Osteoblast (primary cell): ENCODE measurements around the gene SLC25A14. TPM values are rescaled to one million over a fixed set of nuclear protein-coding genes. Genes with fewer than 3 reads are reported as not detected.
A peak's percentile ranks its signal among the peaks of the same experiment; 100 is the strongest.

Experiments used
- DNase-seq: peaks from one replicate; pipeline ENCODE4 v3.0.0; 2011; ENCODE audit warnings: low spot score, mixed read lengths; ENCODE audit not compliant: insufficient read length; ENCODE audit errors: missing footprints
- H2AFZ ChIP-seq: 2 replicates; pipeline ENCODE4 v1.6.0; 2011; ENCODE audit warnings: mild to moderate bottlenecking, low read length
- H3K27ac ChIP-seq: 2 replicates; pipeline ENCODE4 v1.5.1; 2011; ENCODE audit warnings: mild to moderate bottlenecking, low read depth, low read length, moderate library complexity
- H3K27me3 ChIP-seq: 2 replicates; pipeline ENCODE4 v1.6.0; 2012; ENCODE audit warnings: mild to moderate bottlenecking, control low read depth, inconsistent platforms, low read length, moderate library complexity; ENCODE audit not compliant: insufficient read depth
- H3K36me3 ChIP-seq: 2 replicates; pipeline ENCODE4 v1.5.1; 2011; ENCODE audit warnings: mild to moderate bottlenecking, low read length, control low read depth, moderate library complexity; ENCODE audit not compliant: insufficient read depth
- H3K4me1 ChIP-seq: 2 replicates; pipeline ENCODE4 v1.5.1; 2011; ENCODE audit warnings: mild to moderate bottlenecking, low read length, control low read depth, moderate library complexity; ENCODE audit not compliant: insufficient read depth
- H3K4me2 ChIP-seq: 2 replicates; pipeline ENCODE4 v1.6.0; 2011; ENCODE audit warnings: mild to moderate bottlenecking, low read length; ENCODE audit not compliant: insufficient read depth
- H3K4me3 ChIP-seq: fragments of 200-600 bp; sonication (generic); 3 replicates; pipeline ENCODE4 v1.5.1; 2012; ENCODE audit warnings: mild to moderate bottlenecking, low read length, inconsistent platforms; ENCODE audit not compliant: insufficient read depth
- H3K79me2 ChIP-seq: 2 replicates; pipeline ENCODE4 v1.6.0; 2012; ENCODE audit warnings: mild to moderate bottlenecking, low read length, control low read depth, inconsistent platforms; ENCODE audit not compliant: insufficient read depth
- H3K9me3 ChIP-seq: 2 replicates; pipeline ENCODE4 v1.5.1; 2011; ENCODE audit warnings: low read depth, low read length, control low read depth
- H4K20me1 ChIP-seq: 2 replicates; pipeline ENCODE4 v1.6.0; 2012; ENCODE audit warnings: mild to moderate bottlenecking, low read length, control low read depth; ENCODE audit not compliant: insufficient read depth
- total RNA-seq: library from RNA; depleted of rRNA; stranded (reverse); fragments of >200 nt; gene quantifications from 2 replicates; pipeline ENCODE4 v1.2.3, GENCODE V29; 2012
- TF ChIP-seq, protein P1 (sequence below): IDR thresholded peaks from 2 replicates; pipeline ENCODE4 v1.5.1; 2011; ENCODE audit warnings: mild to moderate bottlenecking, low read depth, low read length, moderate library complexity; ENCODE audit errors: extremely low read depth

The SLC25A14 gene
- total RNA-seq, 1 donor = 10.9 TPM

DNA sequence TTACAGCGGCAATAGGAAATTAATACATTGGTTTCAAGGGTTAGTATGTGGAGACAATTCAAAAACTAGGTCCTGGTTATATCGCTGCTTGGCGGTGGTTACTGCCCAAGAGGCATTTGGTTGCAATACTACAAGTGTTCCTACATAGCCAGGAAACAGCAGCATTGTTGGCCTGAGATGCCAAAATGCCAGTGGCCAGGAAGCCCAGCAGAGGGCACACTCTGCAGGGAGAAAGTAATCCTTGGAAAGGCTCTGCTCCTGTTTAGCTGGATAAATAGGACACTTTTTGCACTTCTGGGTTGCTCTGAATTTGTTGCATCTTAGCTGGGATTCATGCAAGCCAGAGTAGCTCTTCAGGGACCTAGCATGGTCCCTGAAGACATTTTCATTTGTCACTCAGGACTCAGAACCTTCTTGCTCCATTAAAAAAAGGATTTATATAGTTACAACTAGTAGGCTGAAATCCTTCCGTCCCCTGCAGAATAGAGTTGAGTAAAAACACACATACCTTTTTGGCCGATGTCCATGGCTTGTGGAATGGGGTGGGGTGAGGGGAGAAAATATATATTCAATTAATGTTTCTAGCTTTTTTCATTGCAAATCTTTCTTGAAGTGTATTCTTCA is 53.8 kb downstream of the SLC25A14 start:
- Histone ChIP-seq H3K27me3 (peaks cover 8% of the 10 kb centered on the region), H3K27ac (no peak overlapping the region), H3K4me1 (no peaks in the 10 kb centered on the region), H3K36me3 (no peaks in the 10 kb centered on the region), H4K20me1 (no peaks in the 10 kb centered on the region), H3K4me2 (peak overlapping the region; percentile 37), H3K4me3 (no peak overlapping the region), H2AFZ (no peak overlapping the region), H3K9me3 (no peaks in the 10 kb centered on the region), H3K79me2 (no peaks in the 10 kb centered on the region)
- TF ChIP-seq, protein P1, sequence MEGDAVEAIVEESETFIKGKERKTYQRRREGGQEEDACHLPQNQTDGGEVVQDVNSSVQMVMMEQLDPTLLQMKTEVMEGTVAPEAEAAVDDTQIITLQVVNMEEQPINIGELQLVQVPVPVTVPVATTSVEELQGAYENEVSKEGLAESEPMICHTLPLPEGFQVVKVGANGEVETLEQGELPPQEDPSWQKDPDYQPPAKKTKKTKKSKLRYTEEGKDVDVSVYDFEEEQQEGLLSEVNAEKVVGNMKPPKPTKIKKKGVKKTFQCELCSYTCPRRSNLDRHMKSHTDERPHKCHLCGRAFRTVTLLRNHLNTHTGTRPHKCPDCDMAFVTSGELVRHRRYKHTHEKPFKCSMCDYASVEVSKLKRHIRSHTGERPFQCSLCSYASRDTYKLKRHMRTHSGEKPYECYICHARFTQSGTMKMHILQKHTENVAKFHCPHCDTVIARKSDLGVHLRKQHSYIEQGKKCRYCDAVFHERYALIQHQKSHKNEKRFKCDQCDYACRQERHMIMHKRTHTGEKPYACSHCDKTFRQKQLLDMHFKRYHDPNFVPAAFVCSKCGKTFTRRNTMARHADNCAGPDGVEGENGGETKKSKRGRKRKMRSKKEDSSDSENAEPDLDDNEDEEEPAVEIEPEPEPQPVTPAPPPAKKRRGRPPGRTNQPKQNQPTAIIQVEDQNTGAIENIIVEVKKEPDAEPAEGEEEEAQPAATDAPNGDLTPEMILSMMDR = peak; percentile 86
- peak; percentile 72 for DNase-seq

DNA sequence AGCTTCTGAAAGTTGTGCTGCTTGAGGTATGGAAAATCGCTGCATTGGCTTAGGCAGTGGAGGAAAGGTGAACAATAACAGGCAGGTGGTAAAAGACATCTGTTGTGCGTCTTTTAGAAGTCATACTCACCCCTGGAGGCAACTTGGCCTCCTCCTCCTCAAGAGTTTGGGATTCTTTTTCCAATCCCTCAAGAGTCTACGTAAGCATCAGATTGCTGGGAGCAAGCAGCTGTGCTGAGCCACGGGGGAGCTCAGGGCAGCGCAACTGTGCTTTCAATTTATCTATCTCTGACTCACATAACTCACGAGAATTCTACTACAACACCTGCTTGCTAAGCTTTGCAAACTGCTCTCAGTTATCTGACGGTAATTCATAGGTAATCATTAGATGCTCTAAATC is 55.6 kb downstream of the SLC25A14 start:
- TF ChIP-seq, protein P1 = no peak
- Histone ChIP-seq H3K4me1 (no peaks in the 10 kb centered on the region), H3K4me3 (no peak overlapping the region), H3K27me3 (peaks cover 18% of the 10 kb centered on the region), H3K27ac (no peak overlapping the region), H3K36me3 (no peaks in the 10 kb centered on the region), H4K20me1 (no peaks in the 10 kb centered on the region), H3K4me2 (no peak overlapping the region), H3K9me3 (no peaks in the 10 kb centered on the region), H3K79me2 (no peaks in the 10 kb centered on the region), H2AFZ (no peak overlapping the region)
- no peak for DNase-seq

DNA sequence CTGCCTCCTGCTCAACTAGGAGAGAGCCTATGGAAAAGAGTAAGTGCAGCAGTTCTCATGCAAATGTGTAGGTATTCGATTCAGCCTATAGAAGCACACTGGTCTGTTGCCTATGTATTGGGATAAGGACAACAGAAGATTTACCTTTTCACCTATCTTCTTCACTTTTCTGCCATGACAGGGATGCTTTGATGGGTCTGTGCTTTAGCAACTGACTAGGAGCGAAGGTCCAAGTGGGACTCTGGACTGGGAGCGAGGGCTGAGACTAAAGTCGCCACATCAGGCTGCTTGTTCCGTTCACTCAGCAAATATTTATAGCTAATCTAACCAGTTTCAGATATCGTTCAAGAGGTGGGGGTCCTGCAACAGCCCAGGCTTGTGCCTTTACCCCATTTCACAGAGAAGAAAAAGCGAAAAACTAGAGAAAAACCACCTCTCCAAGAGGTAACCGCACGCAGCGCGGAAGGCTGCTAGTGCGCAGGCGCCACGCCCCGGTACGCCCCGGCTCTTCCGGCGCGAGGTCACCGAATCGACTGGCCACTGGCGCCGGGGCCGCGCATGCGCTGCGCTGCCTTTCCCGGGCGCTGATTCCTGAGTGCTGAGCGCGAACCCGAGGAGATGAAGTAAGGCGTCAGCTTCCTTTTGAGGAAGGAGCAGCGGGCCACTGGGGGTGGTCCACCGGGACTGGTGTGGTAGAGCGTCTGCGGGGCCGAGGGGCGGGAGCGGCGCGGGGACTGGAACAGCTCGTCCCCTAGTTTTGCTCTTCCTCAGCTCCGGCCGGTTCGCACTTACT is 61.9 kb downstream of the SLC25A14 start, which contains the start of gene RBMX2:
RBMX2 (plus strand) TSS at position 573 of the 793 bp plus-strand sequence; CDS start at position 619, 46 bp downstream.
- no peaks in the 10 kb centered on the region for H3K9me3 ChIP-seq
- peak within 1 kb of the TSS; percentile 92 for H2AFZ ChIP-seq
- peak within 1 kb of the TSS; percentile 80 for H3K27ac ChIP-seq
- peak within 1 kb of the TSS; percentile 83 for H3K4me3 ChIP-seq
- H3K27me3 ChIP-seq = peaks cover 10% of the 10 kb centered on the region
- DNase-seq = peak; percentile 96
- H4K20me1 ChIP-seq = no peaks in the 10 kb centered on the region
- peaks cover 21% of the 10 kb centered on the region for H3K79me2 ChIP-seq
- H3K4me1 ChIP-seq = peaks cover 7% of the 10 kb centered on the region
- TF ChIP-seq, protein P1 = no peak
- H3K4me2 ChIP-seq = peak within 1 kb of the TSS; percentile 98
- peaks cover 9% of the 10 kb centered on the region for H3K36me3 ChIP-seq

DNA sequence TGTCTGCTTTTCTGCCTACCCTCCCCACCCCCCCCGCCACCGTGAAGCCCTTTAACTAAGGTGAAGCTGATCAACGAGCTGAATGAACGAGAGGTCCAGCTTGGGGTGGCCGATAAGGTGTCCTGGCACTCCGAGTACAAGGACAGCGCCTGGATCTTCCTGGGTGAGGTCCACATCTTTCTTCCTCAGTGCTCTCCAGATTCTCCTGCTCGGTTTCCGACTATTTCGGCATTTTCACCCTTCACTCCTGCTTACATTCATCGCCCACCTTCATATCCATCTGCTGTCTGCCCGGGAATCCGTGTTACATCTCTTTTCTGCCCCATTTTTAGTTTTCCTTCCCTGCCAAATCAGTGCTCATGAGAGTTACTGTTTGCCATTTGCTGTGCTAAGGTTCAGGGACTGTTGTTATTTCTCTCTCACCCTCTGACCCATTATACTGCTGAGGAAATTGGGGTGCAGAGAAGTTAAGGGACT is 62.5 kb downstream of the SLC25A14 start:
- Histone ChIP-seq H3K27me3 (peaks cover 10% of the 10 kb centered on the region), H2AFZ (peak overlapping the region; percentile 92), H3K4me2 (peak overlapping the region; percentile 98), H3K79me2 (peaks cover 21% of the 10 kb centered on the region), H3K4me3 (peak overlapping the region; percentile 83), H4K20me1 (no peaks in the 10 kb centered on the region), H3K27ac (peak overlapping the region; percentile 80), H3K4me1 (peaks cover 7% of the 10 kb centered on the region), H3K36me3 (peaks cover 9% of the 10 kb centered on the region), H3K9me3 (no peaks in the 10 kb centered on the region)
- DNase-seq = no peak
- TF ChIP-seq, protein P1 = no peak
